ENCODE measurements around the gene PATJ.
"Not testable (repeated sequence)": the region's sequence is repeated elsewhere in the genome, so short reads cannot be mapped to it uniquely, and the experiment has no call there.

Gene PATJ

DNA sequence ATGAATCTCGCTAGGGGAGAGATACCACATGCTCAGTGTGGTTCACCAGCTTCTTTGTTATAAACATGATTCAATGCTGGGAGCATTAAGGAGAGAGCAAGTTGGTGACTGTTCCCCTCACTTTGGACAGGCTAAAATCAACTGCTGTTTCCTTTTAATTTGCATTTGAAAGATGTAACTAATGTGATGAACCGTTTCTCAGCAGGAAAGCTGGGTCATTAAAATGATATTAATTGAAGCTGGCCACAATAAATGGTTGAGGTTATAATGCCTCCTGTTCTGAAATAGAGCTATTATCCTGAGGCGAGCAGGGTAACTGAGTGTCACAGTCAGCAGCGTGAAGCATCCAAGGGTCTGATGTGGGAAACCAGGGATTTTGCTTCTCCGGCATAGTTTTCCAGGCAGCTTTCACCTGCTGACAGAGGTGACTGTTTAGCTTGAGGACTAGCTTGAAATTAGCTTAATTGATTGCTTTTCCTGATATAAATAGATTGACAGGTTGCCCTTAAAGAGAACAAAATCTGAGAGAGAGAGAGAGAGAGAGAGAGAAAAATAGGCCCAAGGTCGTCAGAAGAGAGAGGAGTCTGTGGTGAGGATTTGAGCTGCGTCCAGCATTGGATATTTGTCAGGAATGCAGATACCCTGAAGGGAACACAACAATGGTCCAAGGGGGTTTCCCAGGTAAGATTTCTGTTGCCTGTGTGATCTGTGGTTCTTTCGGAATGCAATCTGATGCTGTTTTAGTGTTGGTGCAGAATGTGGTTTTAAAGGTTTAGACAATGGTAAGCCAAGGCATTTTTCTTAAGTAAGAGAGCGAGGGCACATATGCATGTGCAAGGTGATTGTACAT lies 209.7 kb downstream of the PATJ start:
- no peak for DNase-seq

DNA sequence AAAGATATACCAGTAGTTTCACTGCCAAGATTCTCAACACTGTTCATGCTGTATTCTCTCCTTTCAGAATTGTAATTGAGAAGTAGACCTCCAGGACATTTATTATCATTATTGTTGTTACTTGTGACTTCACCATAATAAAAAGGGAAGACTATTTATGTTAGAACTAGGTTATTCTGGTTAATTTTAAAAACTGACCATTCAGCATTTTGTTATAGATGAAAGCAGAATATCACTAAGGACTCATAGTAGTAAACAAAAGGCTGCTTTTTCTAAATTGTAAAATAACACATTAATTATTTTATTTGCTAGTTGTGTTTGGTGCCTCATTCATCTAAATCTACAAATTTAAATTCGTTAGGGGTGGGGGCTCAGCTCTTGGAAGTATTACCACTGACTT lies 210.4 kb downstream of the PATJ start:
- DNase-seq, result no peak

DNA sequence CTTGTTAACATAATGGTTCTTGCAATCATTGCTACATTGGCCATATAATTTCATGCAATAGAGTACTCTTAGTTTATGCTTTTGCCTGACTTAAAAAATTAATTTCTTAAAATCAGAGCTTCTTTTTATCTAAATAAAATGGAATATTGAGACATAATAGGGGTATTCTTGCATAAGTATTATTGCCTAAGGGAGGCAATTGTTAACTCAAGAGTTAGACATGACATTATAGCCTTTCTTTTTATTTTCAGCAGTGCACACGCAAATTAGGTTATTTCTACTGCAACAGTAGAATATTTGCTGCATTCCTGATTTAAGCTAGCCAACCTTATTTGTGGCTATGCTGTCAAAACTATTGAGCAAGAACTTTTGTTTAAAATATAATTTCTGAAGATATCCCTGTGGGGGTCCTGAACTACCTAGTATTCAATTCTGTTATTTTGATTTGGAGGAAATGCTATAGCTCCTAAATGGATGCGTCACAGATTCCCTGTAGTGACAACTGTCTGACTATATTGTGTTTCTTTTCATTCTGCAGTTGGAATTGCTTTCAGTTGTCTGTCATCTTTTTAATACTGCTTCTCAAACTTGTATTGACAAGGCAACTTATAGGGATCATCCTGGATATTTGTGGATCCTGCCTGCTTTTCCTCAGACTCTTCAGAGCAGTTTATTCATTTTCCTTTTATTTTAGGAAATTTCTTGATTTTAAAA lies 211.0 kb downstream of the PATJ start:
- no peak for DNase-seq

DNA sequence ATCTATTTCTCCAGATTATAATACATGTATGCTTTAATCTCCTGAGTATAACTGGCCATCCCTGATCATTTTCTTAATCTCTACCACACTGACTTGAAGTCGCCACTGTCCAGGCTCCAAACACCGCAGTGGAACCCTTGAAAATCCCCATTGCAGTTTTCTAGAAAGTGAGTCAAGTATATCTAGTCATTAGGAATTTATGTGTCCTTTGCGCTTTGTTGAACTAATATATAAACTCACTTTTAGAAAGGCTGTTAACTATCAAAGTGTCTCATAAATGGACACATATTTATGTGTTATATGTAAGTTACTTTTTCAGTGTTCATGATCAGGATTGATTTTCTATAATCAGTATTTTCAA lies 211.5 kb downstream of the PATJ start:
- DNase-seq, result no peak

DNA sequence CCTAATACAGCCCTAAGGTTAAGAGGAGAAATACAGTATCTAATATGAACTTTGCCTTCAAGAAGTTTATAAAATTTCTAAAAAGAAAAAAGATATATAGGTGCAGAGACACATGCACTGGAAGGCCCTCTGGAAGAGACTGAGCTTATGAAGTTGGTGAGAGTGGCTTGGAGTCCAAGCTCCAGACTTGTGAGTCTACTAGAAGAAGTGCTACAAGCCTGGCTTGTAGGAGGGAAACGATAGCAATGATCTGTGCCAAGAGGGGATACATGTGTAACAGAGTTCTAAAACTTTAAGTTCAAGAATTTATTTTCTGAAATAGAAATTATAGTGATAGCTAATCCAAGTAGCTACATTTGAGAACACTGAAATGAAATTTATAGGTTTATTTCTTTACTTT lies 213.0 kb downstream of the PATJ start:
- no peak for DNase-seq

DNA sequence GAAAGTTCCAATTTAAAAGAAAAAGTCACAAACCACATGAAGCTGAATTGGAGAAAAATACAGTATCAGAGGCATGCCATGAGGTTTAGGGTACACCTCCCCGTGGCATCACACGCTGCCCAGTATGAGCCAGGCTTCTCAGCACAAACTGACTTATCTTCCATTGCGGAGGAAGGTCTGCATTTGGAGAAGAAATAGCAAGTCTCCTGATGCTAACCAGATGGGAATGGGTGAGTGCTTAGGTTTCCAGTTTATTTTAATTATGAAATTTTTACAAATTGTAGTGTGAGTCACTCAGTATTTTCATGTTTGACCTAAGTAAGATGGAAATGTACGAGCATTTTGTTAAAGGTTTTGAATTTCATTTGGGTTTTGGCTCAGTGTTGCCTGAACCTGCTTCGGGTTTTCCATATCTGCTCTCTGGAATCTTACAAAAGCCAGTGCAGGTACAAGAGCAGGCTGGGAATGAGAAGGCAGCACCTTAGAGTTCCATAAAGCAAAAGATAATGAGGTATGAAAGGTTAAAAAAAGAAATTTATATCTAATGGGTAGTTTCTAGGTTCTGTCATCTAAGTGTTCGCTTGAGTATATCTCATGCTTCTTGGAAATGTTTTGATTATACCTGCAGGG lies 213.9 kb downstream of the PATJ start:
- DNase-seq, result no peak

DNA sequence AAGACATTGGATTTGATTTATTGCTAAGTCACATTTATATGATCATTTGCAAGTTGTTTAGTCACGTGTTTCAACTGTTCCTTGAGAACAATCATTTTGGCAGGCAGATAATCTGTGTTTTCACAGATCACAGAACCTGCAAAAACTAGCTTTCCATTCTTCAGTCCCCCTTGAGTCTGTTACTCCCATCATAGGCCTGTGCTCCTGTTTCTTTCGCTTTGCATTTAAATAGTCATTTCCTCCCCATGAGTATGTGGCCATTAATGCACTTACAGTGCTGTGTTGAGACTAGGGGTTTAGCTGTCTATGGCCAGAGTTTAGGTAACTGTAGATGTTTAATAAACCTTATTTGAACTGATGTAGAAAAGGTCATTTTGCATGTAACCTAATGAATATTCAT lies 214.5 kb downstream of the PATJ start:
- DNase-seq, result no peak

DNA sequence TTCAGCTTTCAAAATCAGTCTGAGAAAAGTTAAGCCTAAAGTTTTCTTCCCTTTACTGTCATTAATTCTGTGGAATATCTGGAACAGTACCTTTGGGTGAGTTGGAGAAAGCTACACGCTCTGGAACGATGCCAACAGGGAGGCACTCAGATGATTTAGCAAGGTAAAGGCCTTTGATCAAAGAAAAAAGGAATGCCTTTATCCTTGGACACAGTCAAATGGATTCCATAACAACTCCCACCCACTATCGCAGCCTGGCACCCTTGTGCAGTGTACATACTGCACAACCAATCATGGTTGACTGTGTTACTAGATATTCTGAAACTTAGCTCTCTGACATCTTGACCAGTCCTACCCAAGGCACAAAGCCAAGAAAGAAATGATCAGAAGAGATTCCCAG lies 218.7 kb downstream of the PATJ start:
- DNase-seq, result no peak

DNA sequence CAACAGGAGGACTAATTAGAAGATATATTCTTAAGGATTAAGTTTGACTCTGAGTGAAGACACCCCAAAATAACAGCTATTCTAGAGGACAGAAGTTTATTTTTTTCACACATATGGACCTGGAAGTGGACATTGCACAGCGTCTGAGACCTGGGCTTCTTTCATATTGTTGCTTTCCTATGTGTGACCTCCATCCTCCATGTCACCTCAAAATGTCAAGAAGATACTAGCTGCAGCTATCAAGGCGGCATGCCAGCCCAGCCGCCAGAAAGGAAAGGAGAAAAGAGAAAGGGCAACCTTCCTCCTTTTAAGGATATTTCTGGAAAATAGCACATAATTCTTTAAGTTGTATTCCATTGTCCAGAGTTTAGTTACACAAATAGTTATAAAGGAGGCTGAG lies 220.4 kb downstream of the PATJ start:
- no peak for DNase-seq

DNA sequence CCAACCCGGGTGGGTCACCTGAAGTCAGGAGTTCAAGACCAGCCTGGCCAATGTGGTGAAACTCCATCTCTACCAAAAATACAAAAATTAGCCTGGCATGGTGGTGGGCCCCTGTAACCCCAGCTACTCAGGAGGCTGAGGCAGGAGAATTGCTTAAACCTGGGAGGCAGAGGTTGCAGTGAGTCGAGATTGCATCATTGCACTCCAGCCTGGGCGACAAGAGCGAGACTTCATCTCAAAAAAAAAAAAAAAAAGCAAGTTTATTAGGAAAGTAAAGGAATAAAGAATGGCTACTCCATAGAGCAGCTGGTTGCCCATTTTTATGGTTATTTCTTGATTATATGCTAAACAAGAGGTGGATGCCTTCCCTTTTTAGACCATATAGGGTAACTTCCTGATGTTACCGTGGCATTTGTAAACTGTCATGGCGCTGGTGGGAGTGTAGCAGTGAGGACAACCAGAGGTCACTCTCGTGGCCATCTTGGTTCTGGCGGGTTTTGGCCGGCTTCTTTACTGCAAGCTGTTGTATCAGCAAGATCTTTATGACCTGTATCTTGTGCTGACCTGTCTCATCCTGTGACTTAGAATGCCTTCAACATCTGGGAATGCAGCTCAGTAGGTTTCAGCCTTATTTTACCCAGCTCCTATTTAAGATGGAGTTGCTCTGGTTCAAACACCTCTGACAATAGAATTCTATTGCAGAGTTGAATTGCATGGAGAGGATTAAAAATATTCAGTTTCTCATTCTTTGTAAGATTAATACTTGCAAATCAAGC lies 224.4 kb downstream of the PATJ start:
- DNase-seq, result not testable (repeated sequence)

DNA sequence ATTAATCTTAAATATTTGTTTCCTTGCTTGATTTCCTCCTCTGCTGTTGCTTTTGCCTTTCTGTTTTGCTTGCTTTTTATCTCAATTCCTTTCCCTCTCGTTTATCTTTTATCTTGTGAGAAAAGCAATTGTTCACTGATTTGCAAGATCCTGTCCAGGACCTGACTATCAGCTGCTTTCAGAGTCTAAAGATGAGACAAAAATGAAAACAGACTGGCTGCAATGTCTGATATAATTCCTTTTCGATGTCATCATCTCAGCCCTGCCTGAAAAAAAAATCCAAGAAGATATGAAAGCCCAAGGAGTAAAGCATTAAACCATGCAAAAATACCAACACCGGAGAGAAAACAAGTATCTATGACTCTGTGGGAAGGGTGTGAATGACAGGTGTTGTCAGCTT lies 225.5 kb downstream of the PATJ start:
- DNase-seq, result no peak

DNA sequence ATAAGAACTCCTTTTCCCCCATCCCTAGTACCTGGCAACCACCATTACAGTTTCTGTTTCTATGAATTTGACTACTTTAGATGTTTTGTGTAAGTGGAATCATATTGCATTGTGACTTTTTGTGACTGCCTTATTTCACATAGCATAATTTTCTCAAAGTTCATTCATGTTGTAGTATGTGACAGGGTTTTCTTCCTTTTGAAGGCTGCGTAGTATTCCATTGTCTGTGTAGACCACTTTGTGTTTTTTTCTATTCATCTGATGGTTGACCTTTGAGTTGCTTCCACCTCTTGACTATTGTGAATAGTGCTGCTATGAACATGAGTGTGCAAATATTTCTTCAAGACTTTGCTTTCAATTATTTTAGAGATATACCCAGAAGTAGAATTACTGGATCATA lies 226.6 kb downstream of the PATJ start:
- no peak for DNase-seq

DNA sequence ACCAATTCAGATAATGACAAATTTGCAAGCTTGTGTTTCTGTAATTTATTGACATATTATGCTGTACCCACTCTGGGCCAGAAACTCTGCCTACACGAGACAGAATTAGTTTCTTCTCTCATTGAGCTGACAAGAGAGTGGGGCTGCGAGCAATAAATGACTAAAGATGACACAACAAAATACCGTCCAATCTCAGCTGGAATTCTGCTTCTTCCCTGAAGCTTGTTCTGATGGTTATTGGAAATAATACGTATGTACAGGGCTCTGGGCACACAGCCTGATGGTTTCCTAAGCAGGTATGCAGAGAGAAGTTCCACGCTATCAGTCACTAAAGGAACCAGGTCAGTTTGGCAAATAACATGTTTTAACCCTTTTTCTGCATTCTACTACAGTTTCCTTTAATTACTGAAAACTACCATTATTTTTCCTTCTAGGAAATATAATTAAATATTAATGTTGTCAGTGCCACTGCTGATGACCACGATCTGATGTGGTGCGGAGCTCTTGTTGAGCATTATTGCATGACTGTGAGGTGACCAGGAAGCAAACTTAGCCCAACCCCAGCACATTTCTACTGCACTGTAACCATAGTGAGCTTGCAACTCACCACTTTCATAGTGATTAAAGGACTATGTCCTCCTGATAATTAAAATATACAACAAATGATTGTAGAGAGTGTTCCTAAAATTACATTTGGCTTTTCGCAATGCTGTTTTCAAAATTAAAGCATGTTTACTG lies 231.0 kb downstream of the PATJ start:
- DNase-seq, result no peak

DNA sequence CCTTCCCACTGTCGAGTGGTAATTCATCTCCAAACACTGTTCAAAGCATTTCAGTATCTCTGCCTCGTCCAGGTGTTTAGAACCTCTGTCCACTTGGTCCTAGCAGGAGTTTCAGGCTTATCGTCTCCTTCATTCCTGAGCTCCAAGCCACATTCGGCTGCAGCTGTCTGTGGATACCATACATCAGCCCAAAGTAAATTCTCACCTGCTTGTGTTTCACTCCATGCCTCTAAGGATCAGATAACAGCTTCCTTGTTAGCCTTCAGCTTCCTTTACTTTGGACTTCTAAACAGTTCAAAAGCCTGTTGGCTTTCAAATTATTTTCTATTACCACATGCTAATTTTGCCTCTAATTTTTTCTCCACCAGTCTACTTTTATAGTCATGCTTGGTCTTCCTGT lies 233.4 kb downstream of the PATJ start:
- DNase-seq, result no peak

DNA sequence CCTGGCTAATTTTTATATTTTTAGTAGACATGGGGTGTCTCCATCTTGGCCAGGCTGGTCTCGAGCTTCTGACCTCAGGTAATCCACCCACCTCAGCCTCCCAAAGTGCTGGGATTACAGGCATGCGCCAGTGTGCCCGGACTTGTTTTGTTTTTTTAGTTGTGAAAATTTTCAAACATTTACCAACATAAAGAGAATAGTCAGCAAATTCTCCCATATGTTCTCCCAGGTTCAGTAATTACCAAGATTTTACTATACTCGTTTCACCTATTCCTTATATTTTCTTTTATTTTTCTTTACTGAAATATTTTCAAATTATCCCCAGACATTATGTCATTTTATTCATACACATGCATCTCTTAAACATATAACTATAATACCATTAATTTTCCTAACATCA lies 234.3 kb downstream of the PATJ start:
- DNase-seq, result no peak

DNA sequence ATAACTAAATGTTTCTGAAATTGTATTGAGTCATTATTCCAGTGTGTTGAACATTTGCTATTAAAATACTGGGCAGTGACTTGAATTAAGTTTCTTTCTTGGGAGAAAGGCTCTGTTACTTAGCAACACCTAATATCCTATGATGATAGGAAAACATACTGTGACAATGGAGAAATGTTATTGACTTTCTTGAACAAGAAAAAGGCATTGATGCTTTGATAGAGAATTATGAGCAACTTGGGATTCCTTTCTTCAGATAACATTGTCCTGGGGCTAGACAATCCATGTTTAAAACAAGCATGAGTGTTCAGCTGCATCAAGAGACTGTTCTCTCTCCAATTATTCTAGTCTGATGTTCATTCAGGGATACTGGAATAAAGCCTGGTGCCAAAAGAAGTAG lies 236.5 kb downstream of the PATJ start:
- DNase-seq, result no peak

DNA sequence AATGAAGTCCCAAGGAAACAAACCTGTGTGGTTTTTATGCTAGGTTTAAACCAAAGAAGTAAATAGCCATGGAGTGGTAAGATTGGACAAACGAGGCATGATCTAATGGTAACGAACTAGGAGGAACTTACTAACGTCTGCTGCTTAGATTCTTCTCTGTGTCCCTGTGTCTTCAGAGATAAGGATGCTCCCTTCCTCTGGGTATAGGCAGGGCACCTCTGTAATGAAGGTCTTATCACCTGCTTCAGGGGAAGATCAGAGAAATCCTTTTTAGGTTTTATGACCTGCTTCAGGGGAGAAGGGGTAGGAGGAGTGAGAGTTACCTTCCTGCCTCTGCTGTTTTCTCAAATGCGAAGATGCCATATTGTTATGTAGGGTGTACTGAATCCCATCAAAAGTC lies 237.4 kb downstream of the PATJ start:
- DNase-seq, result no peak

DNA sequence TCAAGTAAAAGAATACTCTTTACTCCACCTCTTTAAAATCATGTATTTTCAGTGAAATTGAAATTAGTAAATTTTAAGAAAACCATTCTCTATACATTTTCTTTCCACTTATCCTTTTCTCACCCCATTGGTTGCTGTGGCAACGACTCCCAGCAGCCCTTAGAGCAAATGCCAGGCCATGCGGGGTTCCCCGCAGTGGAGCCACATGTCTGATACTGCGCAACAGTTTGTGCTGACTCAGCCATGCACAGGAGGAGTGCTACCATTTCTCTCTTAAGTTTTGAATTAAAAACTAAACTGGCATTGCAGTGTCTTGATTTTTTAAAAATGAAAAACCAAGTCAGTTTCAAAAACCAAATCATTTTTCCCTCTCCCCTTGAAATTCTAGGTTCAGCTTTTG lies 238.3 kb downstream of the PATJ start:
- DNase-seq, result no peak

DNA sequence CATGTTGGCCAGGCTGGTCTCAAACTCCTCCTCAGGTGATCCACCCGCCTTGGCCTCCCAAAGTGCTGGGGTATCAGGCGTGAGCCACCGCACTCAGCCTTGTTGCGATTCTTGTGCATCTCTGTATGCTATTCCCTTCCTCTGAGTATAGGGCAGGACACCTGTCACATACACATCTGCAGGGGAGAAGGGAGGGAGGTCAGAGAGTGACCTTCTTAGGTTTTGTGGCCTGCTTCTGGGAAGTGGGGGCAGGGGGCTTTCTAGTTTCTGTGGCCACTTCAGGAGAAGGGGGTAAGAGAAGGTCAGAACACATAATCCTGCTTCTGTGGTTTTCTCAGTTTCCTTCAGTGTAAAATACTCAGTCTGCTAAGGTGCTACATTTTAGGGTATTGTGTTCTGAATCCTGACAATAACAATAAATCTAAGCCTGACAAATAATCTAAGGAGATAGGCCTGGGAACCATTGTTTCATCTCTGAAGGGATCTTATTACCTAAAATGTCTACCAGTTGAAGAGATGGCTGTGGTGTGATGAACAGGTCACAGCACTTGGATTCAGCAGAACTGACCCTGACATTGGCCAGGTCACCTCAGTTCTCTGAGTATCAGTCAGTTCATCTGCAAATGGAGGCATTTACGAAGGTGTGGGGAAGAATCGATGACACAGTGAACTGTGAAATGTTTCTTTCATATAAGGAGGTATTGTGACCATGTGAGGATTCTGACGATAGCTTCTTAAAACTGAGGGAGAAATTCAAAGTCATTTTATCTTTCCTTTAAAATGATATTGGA lies 239.8 kb downstream of the PATJ start:
- no peak for DNase-seq

DNA sequence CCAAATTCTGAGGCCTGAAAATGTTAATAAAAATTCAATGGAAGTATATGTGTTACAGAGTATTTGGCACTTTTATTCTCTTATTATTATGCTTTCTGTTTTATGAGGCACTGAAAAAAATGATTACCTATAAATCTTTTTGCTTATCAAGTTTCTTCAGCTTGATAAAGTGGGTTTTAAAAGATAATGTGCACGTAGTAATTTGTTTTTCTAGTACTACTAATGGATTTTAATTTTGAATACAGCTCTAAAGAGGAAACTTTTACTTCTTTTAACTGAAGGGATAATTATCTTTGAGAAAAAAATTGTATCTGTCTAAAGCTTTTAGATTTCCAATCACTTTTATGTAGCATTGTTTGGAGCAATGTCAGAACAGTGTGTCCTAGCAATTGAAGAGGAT lies 241.0 kb downstream of the PATJ start:
- DNase-seq, result no peak

DNA sequence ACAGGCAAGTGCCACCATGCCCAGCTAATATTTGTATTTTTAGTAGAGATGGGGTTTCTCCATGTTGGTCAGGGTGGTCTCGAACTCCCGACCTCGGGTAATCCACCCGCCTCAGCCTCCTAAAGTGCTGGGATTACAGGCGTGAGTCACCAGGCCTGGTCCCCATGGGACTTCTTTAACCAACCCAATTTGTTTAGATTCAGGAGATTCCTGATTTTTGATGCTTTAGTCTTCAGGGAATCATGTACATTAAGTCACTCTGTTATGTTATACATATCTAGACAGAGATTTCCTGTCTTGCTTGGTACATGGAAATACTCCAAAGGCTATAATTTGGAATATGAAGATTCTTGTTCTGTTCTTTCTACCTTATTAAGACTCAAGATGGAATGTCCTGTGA lies 250.0 kb downstream of the PATJ start:
- no peak for DNase-seq

Data from CD4-positive, alpha-beta T cell treated with Interferon gamma for 1 hour (primary cell).